SK-N-SH treated with all-trans-retinoic acid at 6 μM for 48 hours (cell line): Measurements from ENCODE around the gene GRHL1.

Experiments used
- BACH2 ChIP-seq: fragments of 250-450 bp; sonication (Bioruptor Pico); IDR thresholded peaks from 2 replicates; pipeline ENCODE4 v1.9.0; 2021; ENCODE audit warnings: mild to moderate bottlenecking, borderline replicate concordance
- CSDC2 ChIP-seq: fragments of 250-450 bp; sonication (Bioruptor Pico); IDR thresholded peaks from 2 replicates; pipeline ENCODE4 v1.5.0; 2020; ENCODE audit warnings: mild to moderate bottlenecking, moderate library complexity
- OSR1 ChIP-seq: fragments of 250-450 bp; sonication (Bioruptor Pico); IDR thresholded peaks from 2 replicates; pipeline ENCODE4 v1.8.0; 2022; ENCODE audit warnings: moderate library complexity, mild to moderate bottlenecking, inconsistent platforms
- RARB ChIP-seq: fragments of 250-450 bp; sonication (Bioruptor Pico); IDR thresholded peaks from 2 replicates; pipeline ENCODE4 v1.8.0; 2021; ENCODE audit warnings: mild to moderate bottlenecking, moderate library complexity
- TOX ChIP-seq: fragments of 250-450 bp; sonication (Bioruptor Pico); IDR thresholded peaks from 2 replicates; pipeline ENCODE4 v1.8.0; 2021; ENCODE audit warnings: mild to moderate bottlenecking, moderate library complexity, borderline replicate concordance
- ZFP30 ChIP-seq: fragments of 450-650 bp; formaldehyde crosslinking; IDR thresholded peaks from 2 replicates; pipeline ENCODE4 v1.5.0; 2022; ENCODE audit warnings: mild to moderate bottlenecking, moderate library complexity
- ZNF565 ChIP-seq: fragments of 450-650 bp; formaldehyde crosslinking; conservative IDR thresholded peaks from 2 replicates; pipeline ENCODE4 v1.5.0; 2020; ENCODE audit warnings: low read depth, mild to moderate bottlenecking, moderate library complexity
- TF ChIP-seq, protein P1 (sequence below): fragments of 250-450 bp; sonication (Bioruptor Pico); IDR thresholded peaks from 2 replicates; pipeline ENCODE4 v1.5.0; 2020; ENCODE audit warnings: mild to moderate bottlenecking, moderate library complexity
- TF ChIP-seq, protein P2 (sequence below): fragments of 250-450 bp; sonication (Bioruptor Pico); IDR thresholded peaks from 2 replicates; pipeline ENCODE4 v1.8.0; 2021; ENCODE audit warnings: low read depth, mild to moderate bottlenecking, moderate library complexity, borderline replicate concordance

- no peak for TF ChIP-seq CSDC2 (CRISPR knock-in tag)
- no peak for TF ChIP-seq RARB (CRISPR knock-in tag)
- TF ChIP-seq ZFP30 (CRISPR knock-in tag) = no peak
- no peak for TF ChIP-seq TOX (CRISPR knock-in tag)
- no peak for TF ChIP-seq OSR1 (CRISPR knock-in tag)
- TF ChIP-seq, protein P1, sequence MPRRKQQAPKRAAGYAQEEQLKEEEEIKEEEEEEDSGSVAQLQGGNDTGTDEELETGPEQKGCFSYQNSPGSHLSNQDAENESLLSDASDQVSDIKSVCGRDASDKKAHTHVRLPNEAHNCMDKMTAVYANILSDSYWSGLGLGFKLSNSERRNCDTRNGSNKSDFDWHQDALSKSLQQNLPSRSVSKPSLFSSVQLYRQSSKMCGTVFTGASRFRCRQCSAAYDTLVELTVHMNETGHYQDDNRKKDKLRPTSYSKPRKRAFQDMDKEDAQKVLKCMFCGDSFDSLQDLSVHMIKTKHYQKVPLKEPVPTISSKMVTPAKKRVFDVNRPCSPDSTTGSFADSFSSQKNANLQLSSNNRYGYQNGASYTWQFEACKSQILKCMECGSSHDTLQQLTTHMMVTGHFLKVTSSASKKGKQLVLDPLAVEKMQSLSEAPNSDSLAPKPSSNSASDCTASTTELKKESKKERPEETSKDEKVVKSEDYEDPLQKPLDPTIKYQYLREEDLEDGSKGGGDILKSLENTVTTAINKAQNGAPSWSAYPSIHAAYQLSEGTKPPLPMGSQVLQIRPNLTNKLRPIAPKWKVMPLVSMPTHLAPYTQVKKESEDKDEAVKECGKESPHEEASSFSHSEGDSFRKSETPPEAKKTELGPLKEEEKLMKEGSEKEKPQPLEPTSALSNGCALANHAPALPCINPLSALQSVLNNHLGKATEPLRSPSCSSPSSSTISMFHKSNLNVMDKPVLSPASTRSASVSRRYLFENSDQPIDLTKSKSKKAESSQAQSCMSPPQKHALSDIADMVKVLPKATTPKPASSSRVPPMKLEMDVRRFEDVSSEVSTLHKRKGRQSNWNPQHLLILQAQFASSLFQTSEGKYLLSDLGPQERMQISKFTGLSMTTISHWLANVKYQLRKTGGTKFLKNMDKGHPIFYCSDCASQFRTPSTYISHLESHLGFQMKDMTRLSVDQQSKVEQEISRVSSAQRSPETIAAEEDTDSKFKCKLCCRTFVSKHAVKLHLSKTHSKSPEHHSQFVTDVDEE (CRISPR knock-in tag) = no peak
- TF ChIP-seq, protein P2, sequence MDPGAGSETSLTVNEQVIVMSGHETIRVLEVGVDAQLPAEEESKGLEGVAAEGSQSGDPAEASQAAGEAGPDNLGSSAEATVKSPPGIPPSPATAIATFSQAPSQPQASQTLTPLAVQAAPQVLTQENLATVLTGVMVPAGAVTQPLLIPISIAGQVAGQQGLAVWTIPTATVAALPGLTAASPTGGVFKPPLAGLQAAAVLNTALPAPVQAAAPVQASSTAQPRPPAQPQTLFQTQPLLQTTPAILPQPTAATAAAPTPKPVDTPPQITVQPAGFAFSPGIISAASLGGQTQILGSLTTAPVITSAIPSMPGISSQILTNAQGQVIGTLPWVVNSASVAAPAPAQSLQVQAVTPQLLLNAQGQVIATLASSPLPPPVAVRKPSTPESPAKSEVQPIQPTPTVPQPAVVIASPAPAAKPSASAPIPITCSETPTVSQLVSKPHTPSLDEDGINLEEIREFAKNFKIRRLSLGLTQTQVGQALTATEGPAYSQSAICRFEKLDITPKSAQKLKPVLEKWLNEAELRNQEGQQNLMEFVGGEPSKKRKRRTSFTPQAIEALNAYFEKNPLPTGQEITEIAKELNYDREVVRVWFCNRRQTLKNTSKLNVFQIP = no peak
- no peak for TF ChIP-seq BACH2 (CRISPR knock-in tag)
- TF ChIP-seq ZNF565 (CRISPR knock-in tag) = no peak
These were observed 94.3 kb downstream of the GRHL1 start for GRCh38 chr2:10045561-10046355.
